ENCODE data around the gene ARID5B. TPM values are rescaled to one million over a fixed set of nuclear protein-coding genes. Genes with fewer than 3 reads are reported as not detected.

Gene ARID5B
- total RNA-seq, 1 donor from 2014 or later = 51.4 TPM

- Mint-ChIP-seq H3K4me3 (no peak overlapping the region), H3K27ac (peak overlapping the region; percentile 4), H3K36me3 (peaks cover 13% of the 10 kb centered on the region), H3K9me3 (no peaks in the 10 kb centered on the region), H3K27me3 (ENCODE audit: low read depth) (no peaks in the 10 kb centered on the region), H3K4me1 (peaks cover 12% of the 10 kb centered on the region)
- TF ChIP-seq CTCF (IDR thresholded peaks at IDR 0.05; ENCODE audit: unreplicated experiment) = no peak
- DNase-seq (ENCODE audit: low spot score in 2 of 2, unreplicated experiment in 2 of 2) = no peak
Observed at GRCh38 chr10:61986788-61987492, 85.4 kb downstream of the ARID5B start.

- Mint-ChIP-seq H3K4me1 (peaks cover 12% of the 10 kb centered on the region), H3K4me3 (no peak overlapping the region), H3K27me3 (ENCODE audit: low read depth) (no peaks in the 10 kb centered on the region), H3K9me3 (no peaks in the 10 kb centered on the region), H3K27ac (peak overlapping the region; percentile 8), H3K36me3 (peaks cover 13% of the 10 kb centered on the region)
- no peak for TF ChIP-seq CTCF (IDR thresholded peaks at IDR 0.05; ENCODE audit: unreplicated experiment)
- DNase-seq (ENCODE audit: low spot score in 2 of 2, unreplicated experiment in 2 of 2) = no peak
Observed at GRCh38 chr10:61987537-61987936, 86.0 kb downstream of the ARID5B start.

GRCh38 chr10:61987951-61988379 lies 86.5 kb downstream of the ARID5B start:
- no peaks in the 10 kb centered on the region for H3K27me3 Mint-ChIP-seq (ENCODE audit: low read depth)
- H3K4me3 Mint-ChIP-seq = no peak overlapping the region
- no peak for DNase-seq (ENCODE audit: low spot score in 2 of 2, unreplicated experiment in 2 of 2)
- no peaks in the 10 kb centered on the region for H3K9me3 Mint-ChIP-seq
- no peak for TF ChIP-seq CTCF (IDR thresholded peaks at IDR 0.05; ENCODE audit: unreplicated experiment)
- peaks cover 13% of the 10 kb centered on the region for H3K36me3 Mint-ChIP-seq
- H3K4me1 Mint-ChIP-seq = peaks cover 12% of the 10 kb centered on the region
- H3K27ac Mint-ChIP-seq = peak overlapping the region; percentile 9

- no peak overlapping the region for H3K4me3 Mint-ChIP-seq
- no peaks in the 10 kb centered on the region for H3K27me3 Mint-ChIP-seq (ENCODE audit: low read depth)
- peaks cover 13% of the 10 kb centered on the region for H3K36me3 Mint-ChIP-seq
- no peak for DNase-seq (ENCODE audit: low spot score in 2 of 2, unreplicated experiment in 2 of 2)
- H3K4me1 Mint-ChIP-seq = peaks cover 33% of the 10 kb centered on the region
- no peak for TF ChIP-seq CTCF (IDR thresholded peaks at IDR 0.05; ENCODE audit: unreplicated experiment)
- H3K9me3 Mint-ChIP-seq = no peaks in the 10 kb centered on the region
- no peak overlapping the region for H3K27ac Mint-ChIP-seq
Observed at GRCh38 chr10:61989995-61990760, 88.7 kb downstream of the ARID5B start.

- H3K9me3 Mint-ChIP-seq = no peaks in the 10 kb centered on the region
- TF ChIP-seq CTCF (IDR thresholded peaks at IDR 0.05; ENCODE audit: unreplicated experiment) = no peak
- no peak for DNase-seq (ENCODE audit: low spot score in 2 of 2, unreplicated experiment in 2 of 2)
- peaks cover 12% of the 10 kb centered on the region for H3K36me3 Mint-ChIP-seq
- peaks cover 38% of the 10 kb centered on the region for H3K4me1 Mint-ChIP-seq
- no peak overlapping the region for H3K27ac Mint-ChIP-seq
- H3K27me3 Mint-ChIP-seq (ENCODE audit: low read depth) = no peaks in the 10 kb centered on the region
- H3K4me3 Mint-ChIP-seq = no peak overlapping the region
Observed at GRCh38 chr10:61990761-61991135, 89.2 kb downstream of the ARID5B start.
